Hematopoietic multipotent progenitor cell treated with erythropoietin and hydrocortisone succinate and interleukin-3 and kit ligand, for 15 days (in vitro differentiated cells): ENCODE results near the gene SEMA3E.

Experiments
- DNase-seq: peaks from one replicate; pipeline ENCODE4 v3.0.0-alpha.2; 2015; ENCODE audit warnings: low spot score

SEMA3E gene

GRCh38 chr7:83339907-83340306 is 309.0 kb downstream of the SEMA3E start:
- no peak for DNase-seq

GRCh38 chr7:83338277-83338950 is 310.5 kb downstream of the SEMA3E start:
- DNase-seq, result no peak

DNA sequence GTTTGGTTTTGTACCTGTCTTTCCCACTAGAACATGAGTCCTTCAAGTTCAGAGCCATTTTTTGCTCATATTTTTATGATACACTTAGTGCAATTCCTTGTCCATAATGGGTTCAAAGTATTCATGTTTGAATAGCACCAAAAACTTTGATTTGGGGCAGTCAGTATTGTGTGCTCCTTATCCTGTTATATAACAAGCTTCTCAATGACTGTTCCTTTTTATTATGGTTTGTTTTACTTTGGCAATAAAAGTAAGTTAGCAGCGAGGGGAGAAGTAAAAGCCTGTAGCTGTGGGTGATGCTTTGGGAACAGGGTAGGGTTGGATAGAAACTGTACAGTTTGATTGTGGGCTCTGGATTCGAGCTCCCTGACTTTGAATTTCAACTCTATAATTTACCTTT is 311.9 kb downstream of the SEMA3E start:
- no peak for DNase-seq

DNA sequence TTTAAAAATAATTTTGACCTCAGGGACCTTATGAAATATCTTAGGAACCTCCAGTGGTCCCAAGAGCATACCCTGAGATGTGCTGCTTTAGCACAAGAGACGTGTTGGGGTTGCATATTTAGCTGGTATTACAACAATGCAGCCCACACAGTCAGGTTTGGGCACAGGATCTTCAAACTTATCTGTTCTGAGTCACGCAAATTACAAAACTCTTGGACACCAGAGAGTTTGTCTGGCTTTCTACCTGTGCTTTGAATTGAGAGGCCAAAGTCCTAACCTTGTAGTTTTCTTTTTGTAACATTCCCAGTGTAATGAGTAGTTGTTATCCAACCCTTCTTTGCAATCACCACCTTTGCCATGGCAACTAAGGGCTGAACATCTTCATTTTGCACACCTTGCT is 322.7 kb downstream of the SEMA3E start:
- DNase-seq, result no peak

GRCh38 chr7:83325083-83325482 is 323.9 kb downstream of the SEMA3E start:
- no peak for DNase-seq

DNA sequence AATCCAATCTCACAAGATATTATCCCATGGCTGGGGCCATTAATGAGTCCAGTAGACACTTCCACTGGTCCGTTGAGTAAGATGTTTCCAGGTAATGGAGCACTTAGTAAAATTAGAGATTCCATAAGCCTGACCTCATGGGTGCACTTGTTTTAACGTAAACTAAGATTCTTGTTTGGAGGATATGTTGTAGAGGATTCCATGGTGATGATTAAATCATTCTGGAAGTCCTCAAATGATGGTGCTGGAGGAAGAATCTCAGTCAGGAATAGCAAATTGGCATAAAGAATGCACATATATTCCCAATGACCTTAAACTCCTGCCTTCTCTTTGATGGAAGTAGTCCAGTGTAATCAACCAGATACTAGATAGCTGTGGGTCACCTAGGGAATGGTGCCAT is 324.3 kb downstream of the SEMA3E start:
- no peak for DNase-seq

- DNase-seq, result no peak
Measured at GRCh38 chr7:83321011-83321410, 327.9 kb downstream of the SEMA3E start.

GRCh38 chr7:83313931-83314330 is 335.0 kb downstream of the SEMA3E start:
- no peak for DNase-seq
